Breast epithelium (tissue), 4 donors: ENCODE results near the gene INPP5F. TPM values are rescaled to one million over a fixed set of nuclear protein-coding genes. Genes with fewer than 3 reads are reported as not detected.

ENCODE experiments used
- DNase-seq, 2 donors: peaks; one replicate each; pipeline ENCODE4 v3.0.0-alpha.2; 2019; ENCODE audit warnings: low spot score in 2 of 2
- H3K27ac ChIP-seq, 2 donors: fragments of 200-600 bp; sonication (generic) in 1 of 2; one replicate each; pipeline ENCODE4 v1.5.1; 2016 to 2019; ENCODE audit warnings: mild to moderate bottlenecking in 1 of 2
- H3K27me3 ChIP-seq, 2 donors: fragments of 200-600 bp; sonication (generic) in 1 of 2; one replicate each; pipeline versions ENCODE4 v1.5.1 to v1.6.0; 2017 to 2019; ENCODE audit warnings: control low read depth in 1 of 2, mild to moderate bottlenecking in 1 of 2
- H3K36me3 ChIP-seq: fragments of 200-600 bp; one replicate; pipeline ENCODE4 v1.5.1; 2019
- H3K4me1 ChIP-seq, 2 donors: fragments of 200-600 bp; sonication (generic); one replicate each; pipeline ENCODE4 v1.5.1; 2016 to 2019; ENCODE audit warnings: control low read depth in 1 of 2
- H3K4me3 ChIP-seq, 3 donors: fragments of 200-600 bp; sonication (generic); 1 replicate in 2 of 3; 2 replicates in 1 of 3; pipeline ENCODE4 v1.5.1; 2016 to 2019; ENCODE audit warnings: mild to moderate bottlenecking in 3 of 3, moderate library complexity in 2 of 3
- H3K9me3 ChIP-seq, 2 donors: fragments of 200-600 bp; sonication (generic) in 1 of 2; one replicate each; pipeline ENCODE4 v1.5.1; 2016 to 2019; ENCODE audit warnings: control low read depth in 1 of 2
- CTCF ChIP-seq, 3 donors: fragments of 450-650 bp; IDR thresholded peaks; one replicate each; pipeline ENCODE4 v1.5.1; 2016 to 2017; ENCODE audit warnings: antibody characterized with exemption in 3 of 3, mild to moderate bottlenecking in 3 of 3, moderate library complexity in 3 of 3
- POLR2A ChIP-seq: fragments of 450-650 bp; IDR thresholded peaks from one replicate; pipeline ENCODE4 v1.6.1; 2016; ENCODE audit warnings: antibody characterized with exemption, mild to moderate bottlenecking, moderate library complexity
- POLR2AphosphoS5 ChIP-seq, 3 donors: sonication (generic); formaldehyde crosslinking; IDR thresholded peaks; one replicate each; pipeline ENCODE4 v1.6.1; 2017; ENCODE audit warnings: antibody characterized with exemption in 3 of 3
- intact Hi-C: fragments of 100-400 bp; cut with DNase I; formaldehyde crosslinking; loops from one replicate; pipeline ENCODE4 v1.15.1; 2023; ENCODE audit warnings: low total_unique reads
- total RNA-seq, 3 donors: library from RNA; depleted of rRNA; stranded (reverse); fragments of >200 nt; gene quantifications; one replicate each; pipeline ENCODE4 v1.1.0, GENCODE V29; 2016

The INPP5F gene
- total RNA-seq, 3 donors from 2014 or later = 13.1 to 15.1 (median 14.6) TPM

GRCh38 chr10:119834188-119834587, 108.3 kb downstream of the INPP5F start:
- Histone ChIP-seq H3K27me3 (no peaks in the 10 kb centered on the region), H3K9me3 (no peaks in the 10 kb centered on the region), H3K4me3 (no peak overlapping the region), H3K4me1 (no peaks in the 10 kb centered on the region), H3K27ac (no peak overlapping the region), H3K36me3 (peaks cover 4% of the 10 kb centered on the region)
- TF ChIP-seq POLR2A = no peak
- no peak for TF ChIP-seq CTCF (IDR thresholded peaks at IDR 0.05)
- TF ChIP-seq POLR2AphosphoS5 (IDR thresholded peaks at IDR 0.05) = no peak
- intact Hi-C loops = no loop called here
- DNase-seq = no peak

GRCh38 chr10:119845656-119846055, 119.8 kb downstream of the INPP5F start:
- intact Hi-C loops = no loop called here
- no peaks in the 10 kb centered on the region for H3K9me3 ChIP-seq
- no peaks in the 10 kb centered on the region for H3K27me3 ChIP-seq
- DNase-seq = no peak
- H3K4me1 ChIP-seq = no peaks in the 10 kb centered on the region
- no peak overlapping the region for H3K4me3 ChIP-seq
- no peak overlapping the region for H3K27ac ChIP-seq
- no peaks in the 10 kb centered on the region for H3K36me3 ChIP-seq
- TF ChIP-seq POLR2AphosphoS5 (IDR thresholded peaks at IDR 0.05) = no peak

GRCh38 chr10:119849031-119849789, 123.4 kb downstream of the INPP5F start:
- no peak overlapping the region for H3K4me3 ChIP-seq
- no peaks in the 10 kb centered on the region for H3K9me3 ChIP-seq
- no peaks in the 10 kb centered on the region for H3K4me1 ChIP-seq
- no peaks in the 10 kb centered on the region for H3K27me3 ChIP-seq
- TF ChIP-seq CTCF (IDR thresholded peaks at IDR 0.05) (no peak), POLR2AphosphoS5 (IDR thresholded peaks at IDR 0.05) (no peak), POLR2A (no peak)
- no peak overlapping the region for H3K27ac ChIP-seq
- H3K36me3 ChIP-seq = no peaks in the 10 kb centered on the region
- no peak for DNase-seq
- intact Hi-C loops = no loop called here

GRCh38 chr10:119849944-119850343, 124.1 kb downstream of the INPP5F start:
- intact Hi-C loops = no loop called here
- no peaks in the 10 kb centered on the region for H3K36me3 ChIP-seq
- TF ChIP-seq POLR2AphosphoS5 (IDR thresholded peaks at IDR 0.05) (no peak), CTCF (IDR thresholded peaks at IDR 0.05) (no peak), POLR2A (no peak)
- H3K4me1 ChIP-seq = no peaks in the 10 kb centered on the region
- H3K27ac ChIP-seq = no peak overlapping the region
- H3K27me3 ChIP-seq = no peaks in the 10 kb centered on the region
- no peak for DNase-seq
- H3K4me3 ChIP-seq = no peak overlapping the region
- no peaks in the 10 kb centered on the region for H3K9me3 ChIP-seq

- Histone ChIP-seq H3K36me3 (peaks cover 4% of the 10 kb centered on the region), H3K4me1 (no peaks in the 10 kb centered on the region), H3K4me3 (no peak overlapping the region), H3K9me3 (no peaks in the 10 kb centered on the region), H3K27me3 (no peaks in the 10 kb centered on the region), H3K27ac (no peak overlapping the region)
- no peak for DNase-seq
- intact Hi-C loops = no loop called here
- TF ChIP-seq CTCF (IDR thresholded peaks at IDR 0.05) (no peak), POLR2A (no peak), POLR2AphosphoS5 (IDR thresholded peaks at IDR 0.05) (no peak)
Measured at GRCh38 chr10:119852277-119852676, 126.4 kb downstream of the INPP5F start.
